Measurements from ENCODE around the gene SLC43A2.

GRCh38 chr17:1626333-1626732 lies 2.3 kb downstream of the SLC43A2 start:
- TF ChIP-seq POLR2A (IDR thresholded peaks at IDR 0.05; ENCODE audit: low read depth, low read length) (no peak), POLR2AphosphoS5 (IDR thresholded peaks at IDR 0.05; ENCODE audit: low read depth, low read length) (no peak), TAF1 (IDR thresholded peaks at IDR 0.05; ENCODE audit: borderline replicate concordance, low read depth, low read length) (no peak)
